ENCODE results near the gene ADAM12.

GRCh38 chr10:126171555-126171954 lies 216.7 kb downstream of the ADAM12 start:
- TF ChIP-seq CTCF (IDR thresholded peaks at IDR 0.05 in 8 of 11, conservative IDR thresholded peaks at IDR 0.05 in 3 of 11): no peak
- no peak for TF ChIP-seq POLR2A (IDR thresholded peaks at IDR 0.05)

Measured in spleen (tissue), 7 donors.